HG03521 (cell line): Measurements from ENCODE around the gene RNASET2.
"Not testable (repeated sequence)": the region's sequence is repeated elsewhere in the genome, so short reads cannot be mapped to it uniquely, and the experiment has no call there.

Source experiments
- ATAC-seq: cut with Tn5 transposase; IDR thresholded peaks from one replicate; pipeline ENCODE4 v1.9.1; 2021; ENCODE audit warnings: mild to moderate bottlenecking, moderate library complexity; ENCODE audit not compliant: unreplicated experiment

The RNASET2 gene

DNA sequence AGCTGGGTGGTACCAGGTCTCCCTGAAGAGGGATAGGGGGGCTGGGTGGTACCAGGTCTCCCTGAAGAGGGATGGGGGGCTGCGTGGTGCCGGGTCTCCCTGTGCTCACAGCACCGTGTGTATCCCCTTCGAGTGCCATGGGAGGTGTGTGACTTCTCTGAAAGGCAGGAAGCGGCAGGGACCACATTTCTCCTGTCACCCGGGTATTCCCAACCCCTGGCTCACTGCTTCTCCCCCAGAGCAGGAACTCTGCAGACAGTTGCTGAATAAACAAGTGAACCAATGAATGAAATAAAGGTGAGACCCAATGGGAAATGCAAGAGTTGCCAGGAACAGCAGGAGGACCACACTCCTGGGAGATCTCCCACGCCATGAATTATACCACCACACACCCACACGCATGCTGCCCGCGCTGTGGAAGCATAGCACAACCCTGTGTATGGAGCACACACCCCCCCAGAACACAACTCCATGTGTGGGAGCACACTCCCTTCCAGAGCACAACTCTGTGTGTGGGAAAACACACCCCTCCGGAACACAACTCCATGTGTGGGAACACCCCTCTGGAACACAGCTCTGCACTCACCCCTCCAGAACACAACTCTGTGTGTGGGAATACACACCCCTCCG is 50.7 kb downstream of the RNASET2 start:
- no peak for ATAC-seq

DNA sequence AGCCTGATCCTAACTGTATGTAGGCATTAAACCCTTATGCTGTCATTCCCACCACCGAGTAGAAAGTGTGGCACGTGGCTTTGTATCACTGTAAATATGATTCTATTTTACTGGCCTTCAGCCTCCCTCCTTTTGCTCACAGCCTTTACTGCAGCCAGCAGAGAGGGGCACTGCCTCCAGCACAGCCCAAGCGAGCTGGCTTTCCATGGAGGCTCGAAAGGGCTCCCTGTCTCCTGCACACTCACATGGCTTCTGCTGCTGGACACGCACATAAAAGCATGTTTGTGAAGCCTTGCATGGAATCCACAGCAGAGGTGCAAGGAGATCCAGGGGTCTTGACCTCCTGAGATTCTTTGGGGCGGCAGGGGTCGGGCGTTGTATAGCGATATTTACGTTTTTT is 51.3 kb downstream of the RNASET2 start:
- no peak for ATAC-seq

DNA sequence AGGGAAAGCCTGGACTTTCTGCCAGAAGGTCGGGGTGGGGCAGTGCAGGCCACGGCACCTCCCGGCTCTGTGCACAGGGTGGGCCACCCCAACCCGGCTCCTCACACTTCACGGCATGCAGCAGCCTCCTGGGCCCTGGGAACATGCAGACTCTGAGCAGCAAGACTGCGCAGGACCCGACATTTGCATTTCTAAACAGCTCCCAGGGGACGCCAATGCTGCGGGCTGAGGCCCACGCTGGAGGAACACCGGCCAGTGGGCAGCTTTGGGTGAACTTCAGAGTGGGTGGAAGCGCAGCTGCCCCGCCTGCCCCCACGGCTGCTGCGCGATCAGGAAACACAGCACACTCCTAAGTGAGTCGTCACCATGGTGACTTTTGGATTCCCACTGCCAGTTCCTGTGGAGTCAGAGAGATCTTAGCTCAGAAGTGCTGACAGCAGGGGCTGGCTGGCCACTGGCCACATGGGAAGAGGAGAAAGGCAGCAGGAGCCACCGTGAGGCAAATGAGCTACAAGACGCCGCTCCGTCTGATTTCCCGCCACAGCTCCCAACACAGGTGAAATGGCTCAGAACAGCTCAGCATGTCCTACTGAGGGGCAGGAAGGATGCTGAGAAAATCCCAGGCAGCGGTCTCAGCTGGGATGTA is 52.1 kb downstream of the RNASET2 start:
- no peak for ATAC-seq

DNA sequence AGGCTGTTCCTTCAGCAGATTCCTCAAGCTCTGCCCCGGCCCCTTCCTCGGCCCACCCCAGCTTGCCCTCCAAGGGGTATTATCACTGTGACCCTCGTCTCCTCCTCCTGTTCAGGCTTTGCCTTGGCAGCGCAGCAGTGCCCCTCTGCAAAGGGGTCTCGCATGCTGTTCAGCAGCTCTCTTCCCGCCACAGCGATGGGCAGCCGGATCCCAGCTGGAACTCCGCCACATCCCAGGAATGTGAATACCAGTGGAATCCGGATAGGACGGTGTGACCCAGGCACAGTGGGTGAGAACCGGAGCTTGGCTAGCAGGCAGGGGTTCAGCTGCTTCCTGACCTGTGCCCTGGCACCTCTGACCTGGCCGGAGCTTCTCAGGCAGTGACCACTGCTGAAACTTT is 52.9 kb downstream of the RNASET2 start:
- no peak for ATAC-seq

DNA sequence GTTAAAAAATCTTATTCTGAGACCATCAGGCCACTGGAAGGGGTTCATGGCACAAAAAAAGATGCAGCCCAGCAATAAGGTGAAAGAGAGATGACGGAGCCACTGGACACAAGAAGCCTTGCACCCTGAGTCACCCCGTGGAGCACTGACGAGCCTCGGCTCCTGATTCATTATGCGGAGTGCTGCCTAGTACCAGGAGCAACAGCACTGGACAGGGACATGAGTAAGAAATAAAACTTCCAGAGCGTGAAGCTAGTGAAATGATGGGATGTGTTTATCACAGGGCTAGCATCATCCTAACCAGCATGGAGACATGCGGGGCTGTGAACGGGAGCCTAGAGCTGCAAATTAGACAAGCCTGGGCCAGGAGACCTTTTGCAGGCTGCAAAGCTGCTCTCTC is 53.3 kb downstream of the RNASET2 start:
- no peak for ATAC-seq

DNA sequence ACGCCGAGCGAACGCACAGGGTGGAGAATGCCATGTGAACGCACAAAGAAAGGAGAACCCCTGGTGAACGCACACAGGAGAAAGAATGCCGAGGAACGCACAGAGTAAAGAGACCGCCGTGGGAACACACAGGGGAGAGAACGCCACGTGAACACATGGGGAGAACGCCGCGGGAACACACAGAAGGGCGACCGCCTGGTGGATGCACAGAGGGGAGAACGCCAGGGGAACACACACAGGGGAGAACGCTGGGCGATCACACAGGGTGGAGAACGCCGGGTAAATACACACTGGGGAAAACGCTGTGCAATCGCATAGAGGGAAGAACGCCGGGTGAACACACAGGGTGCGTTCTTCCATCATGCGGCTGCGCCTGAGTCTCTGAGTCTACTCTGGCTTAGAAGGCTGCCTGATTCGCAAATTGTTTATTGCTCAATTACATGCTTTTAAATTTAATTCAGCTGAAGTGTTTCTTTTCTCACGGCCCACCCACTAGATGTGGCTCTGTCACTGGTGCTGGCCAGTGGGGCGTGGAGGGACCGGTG is 54.1 kb downstream of the RNASET2 start:
- no peak for ATAC-seq

DNA sequence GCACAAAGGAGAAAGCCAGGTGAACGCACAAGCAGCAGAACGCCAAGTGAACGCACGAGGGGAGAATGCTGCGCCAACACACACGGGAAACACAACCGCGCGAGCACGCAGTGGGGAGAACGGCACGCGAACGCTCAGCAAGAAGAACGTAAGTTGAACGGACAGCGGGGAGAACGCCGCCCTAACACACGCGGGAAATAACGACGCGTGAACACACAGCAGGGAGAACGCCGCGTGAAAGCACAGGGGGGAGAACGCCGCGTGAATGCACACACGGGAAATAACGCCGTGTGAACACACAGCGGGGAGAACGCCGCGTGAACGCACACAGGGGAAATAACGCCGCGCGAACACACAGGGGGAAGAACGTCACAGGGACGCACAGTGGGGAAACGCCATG is 54.7 kb downstream of the RNASET2 start:
- ATAC-seq, result no peak

DNA sequence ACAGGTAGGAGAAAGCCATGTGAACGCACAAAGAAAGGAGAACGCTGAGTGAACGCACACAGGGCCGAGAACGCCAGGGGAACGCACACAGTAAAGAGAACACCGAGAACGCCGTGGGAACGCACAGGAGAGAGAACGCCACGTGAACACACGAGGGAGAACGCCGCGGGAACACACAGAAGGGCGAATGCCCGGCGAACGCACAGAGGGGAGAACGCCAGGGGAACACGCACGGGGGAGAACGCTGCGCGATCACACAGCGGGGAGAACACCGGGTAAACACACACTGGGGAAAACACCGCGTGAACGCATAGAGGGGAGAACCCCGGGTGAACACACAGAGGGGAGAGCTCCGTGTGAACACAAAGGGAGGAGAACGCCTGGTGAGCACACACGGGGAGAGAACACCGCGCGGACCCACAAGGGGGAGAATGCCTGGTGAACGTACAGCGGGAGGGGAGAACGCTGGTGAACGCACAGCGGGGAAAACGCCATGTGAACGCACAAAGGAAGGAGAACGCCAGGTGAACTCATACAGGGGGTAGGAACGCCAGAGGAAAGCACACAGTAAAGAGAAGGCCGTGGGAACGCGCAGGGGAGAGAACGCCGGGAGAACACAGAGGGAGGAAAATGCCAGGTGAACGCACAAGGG is 55.3 kb downstream of the RNASET2 start:
- no peak for ATAC-seq

DNA sequence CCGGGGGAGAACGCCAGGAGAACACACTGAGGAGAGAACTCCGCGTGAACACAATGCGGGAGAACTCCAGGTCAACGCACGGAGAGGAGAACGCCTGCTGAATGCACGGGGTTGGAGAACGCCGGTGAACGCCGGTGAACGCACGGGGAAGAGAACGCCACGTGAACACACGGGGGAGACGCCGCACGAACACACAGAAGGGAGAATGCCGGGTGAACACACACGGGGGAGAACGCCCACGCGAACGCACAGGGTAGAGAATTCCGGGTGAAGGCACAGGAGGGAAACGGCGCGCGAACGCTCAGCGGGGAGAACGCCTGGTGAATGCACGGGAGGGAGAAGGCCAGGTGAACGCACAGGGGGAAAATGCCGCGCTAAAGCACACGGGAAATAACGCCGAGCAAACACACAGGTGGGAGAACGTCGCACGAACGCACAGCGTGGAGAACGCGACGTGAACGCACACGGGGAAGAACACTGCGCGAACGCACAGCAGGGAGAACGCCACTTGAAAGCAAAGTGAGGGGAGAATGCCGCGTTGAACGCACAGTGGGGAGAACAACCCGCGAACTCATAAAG is 56.1 kb downstream of the RNASET2 start:
- no peak for ATAC-seq

DNA sequence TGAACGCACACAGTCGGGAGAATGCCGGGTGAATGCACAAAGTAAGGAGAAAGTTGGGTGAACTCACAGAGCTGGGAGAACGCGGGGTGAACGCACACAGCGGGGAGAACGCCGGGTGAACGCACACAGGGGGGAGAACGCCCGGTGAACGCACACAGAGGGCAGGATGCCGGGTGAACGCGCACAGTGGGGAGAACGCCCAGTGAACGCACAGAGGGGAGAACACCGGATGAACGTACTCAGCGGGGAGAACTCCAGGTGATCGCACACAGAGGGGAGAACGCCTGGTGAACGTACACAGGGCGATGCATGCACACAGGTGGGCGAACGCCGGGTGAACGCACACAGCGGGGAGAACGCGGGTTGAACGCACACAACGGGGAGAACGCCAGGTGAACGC is 57.4 kb downstream of the RNASET2 start:
- ATAC-seq, result no peak

DNA sequence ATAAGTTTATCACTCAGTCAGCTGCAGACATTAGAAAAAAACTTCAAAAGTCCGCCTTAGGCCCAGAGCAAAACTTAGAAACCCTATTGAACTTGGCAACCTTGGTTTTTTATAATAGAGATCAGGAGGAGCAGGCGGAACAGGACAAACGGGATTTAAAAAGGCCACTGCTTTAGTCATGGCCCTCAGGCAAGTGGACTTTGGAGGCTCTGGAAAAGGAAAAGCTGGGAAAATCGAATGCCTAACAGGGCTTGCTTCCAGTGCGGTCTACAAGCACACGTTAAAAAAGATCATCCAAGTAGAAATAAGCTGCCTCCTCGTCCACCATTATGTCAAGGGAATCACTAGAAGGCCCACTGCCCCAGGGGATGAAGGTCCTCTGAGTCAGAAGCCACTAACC is 61.7 kb downstream of the RNASET2 start:
- ATAC-seq, result not testable (repeated sequence)

DNA sequence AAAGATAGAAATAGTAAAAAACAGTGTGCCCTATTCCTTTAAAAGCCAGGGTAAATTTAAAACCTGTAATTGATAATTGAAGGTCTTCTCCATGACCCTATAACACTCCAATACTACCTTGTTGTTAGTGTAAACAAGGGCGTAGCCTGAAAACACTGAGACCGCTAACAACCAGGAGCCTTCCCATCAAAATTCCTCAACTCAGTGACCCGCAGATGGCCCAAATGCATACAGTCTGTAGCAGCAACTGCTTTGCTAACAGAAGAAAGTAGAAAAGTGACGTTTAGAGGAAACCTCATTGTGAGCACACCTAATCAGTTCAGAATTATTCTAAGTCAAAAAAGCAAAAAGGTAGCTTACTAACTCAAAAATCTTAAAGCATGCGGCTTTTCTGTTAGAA is 63.9 kb downstream of the RNASET2 start:
- ATAC-seq, result not testable (repeated sequence)

DNA sequence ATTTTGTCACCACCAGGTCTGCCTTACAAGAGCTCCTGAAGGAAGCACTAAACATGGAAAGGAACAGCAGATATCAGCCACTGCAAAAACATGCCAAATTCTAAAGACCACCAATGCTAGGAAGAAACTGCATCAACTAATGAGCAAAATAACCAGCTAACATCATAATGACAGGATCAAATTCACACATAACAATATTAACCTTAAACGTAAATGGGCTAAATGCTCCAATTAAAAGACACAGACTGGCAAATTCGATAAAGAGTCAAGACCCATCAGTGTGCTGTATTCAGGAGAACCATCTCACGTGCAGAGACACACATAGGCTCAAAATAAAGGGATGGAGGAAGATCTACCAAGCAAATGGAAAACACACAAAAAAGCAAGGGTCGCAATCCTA is 69.6 kb downstream of the RNASET2 start:
- ATAC-seq, result not testable (repeated sequence)

DNA sequence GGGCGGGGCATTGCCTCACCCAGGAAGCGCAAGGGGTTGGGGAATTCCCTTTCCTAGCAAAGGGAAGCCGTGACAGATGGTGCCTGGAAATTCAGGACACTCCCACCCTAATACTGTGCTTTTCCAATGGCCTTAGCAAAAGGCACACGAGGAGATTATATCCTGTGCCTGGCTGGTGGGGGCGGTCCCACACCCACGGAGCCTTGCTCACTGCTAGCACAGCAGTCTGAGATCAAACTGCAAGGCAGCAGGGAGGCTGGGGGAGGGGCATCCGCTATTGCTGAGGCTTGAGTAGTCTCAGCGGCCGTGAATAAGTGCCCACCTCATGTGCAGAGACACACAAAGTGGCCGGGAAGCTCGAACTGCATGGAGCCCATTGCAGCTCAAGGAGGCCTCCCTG is 71.4 kb downstream of the RNASET2 start:
- ATAC-seq, result not testable (repeated sequence)

DNA sequence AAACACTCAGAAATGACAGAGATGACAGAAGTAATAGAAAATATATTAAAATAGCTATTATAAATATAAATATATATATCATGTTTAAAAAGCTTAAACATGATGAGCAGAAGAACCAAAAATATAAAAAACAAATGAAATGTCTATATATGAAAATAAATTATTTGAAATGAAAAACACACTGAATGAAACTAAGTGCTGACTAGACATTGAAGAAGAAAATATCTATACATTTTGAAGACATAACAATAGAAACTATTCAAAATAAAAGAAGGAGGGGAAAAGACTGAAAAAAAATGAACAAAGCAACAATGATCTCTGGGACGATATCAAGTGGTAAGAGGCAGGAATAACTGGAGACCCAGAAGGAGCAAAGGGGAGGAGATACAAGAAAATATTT is 76.8 kb downstream of the RNASET2 start:
- ATAC-seq, result no peak
